ENCODE results near the gene RAP1GDS1.

RAP1GDS1 gene

DNA sequence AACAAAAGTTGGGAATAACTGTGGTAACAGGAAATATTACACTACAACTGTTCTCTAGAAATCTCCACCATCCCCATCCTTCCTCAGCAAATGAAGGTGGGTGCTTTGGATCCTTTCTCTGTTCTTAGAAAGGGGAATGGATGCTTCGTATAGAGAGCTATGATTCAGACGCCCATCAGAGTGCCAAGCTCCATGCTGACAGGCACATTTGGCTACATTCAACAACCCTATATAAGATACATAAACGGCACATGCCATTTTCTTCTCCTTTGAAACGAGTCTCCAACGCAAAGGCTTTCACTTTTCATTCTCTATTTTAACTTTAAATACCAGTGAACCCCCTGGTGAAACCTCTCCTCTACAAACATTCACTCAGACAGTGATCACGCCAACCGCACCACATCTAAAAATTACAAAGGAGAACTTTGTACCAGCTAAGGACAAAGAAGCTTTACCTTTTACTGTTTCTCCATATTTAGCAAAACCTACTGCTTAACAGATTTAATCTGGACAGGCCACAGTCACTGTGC lies 224.7 kb downstream of the RAP1GDS1 start:
- no peak for DNase-seq

DNA sequence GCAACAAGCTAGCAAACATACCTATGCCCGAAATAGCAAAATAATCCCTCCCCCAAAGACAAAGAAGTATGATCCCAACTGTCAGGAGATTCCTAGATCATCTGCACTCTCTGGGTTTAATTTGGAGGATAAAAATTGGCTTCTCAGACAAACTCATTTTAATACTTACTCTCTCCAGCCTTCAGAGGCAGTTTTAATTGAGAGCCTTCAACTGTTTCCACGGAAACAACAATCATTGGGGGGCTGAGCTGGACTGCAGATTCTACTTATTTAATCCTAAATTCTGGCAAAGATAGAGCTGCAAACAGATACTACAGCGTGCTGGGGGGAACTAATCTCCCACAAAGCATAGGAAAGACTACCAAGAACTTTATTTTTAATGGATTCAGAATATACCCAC lies 229.1 kb downstream of the RAP1GDS1 start:
- DNase-seq = no peak

DNA sequence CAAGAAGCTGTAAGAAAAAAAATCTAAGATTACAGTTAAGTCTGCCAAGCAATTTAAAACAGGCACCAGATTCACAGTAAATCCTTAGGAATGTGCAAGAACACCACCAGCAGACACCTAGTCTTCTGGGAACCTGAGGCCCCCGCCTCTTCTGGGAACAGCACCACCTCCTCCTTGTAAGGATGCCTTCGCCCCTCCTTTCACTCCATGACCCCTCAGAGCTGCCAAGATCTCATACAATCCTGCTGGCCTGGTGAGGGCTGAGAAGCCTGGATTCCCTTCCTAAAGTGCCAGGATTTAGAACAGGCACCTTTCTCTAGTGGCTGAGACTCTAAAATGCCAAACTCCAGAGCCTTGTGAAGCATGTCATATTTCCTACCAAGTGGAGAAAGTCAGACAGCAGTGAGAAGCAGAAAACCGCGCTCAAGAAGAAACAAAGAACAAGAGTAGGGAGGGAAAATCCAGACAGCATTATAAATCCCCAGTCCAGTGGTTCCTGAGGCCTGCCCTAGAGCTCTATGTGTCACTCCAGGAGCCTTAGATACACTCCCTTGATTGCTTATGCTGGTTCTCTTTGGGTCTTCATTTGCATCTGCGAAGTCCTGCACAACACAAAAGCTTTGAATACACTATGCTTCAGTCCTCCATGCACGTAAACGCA lies 230.8 kb downstream of the RAP1GDS1 start:
- DNase-seq = no peak

DNA sequence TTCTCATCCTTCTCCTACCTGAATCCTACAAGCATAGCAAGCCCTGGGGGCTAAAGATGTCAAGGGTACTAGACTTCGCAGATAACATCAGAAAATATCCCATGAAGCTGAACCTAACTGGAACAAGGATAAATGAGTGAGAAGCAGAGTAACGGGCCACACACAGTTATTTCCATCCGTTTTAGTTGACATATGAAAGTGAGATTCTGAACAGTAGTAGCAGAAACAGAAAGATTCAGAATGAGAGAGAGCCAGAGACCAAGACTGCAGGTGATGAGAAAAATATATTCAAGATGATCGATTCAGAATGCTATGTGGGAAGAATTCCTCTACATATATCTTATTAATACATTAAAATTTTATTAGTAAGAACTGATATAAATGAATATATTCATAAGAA lies 232.1 kb downstream of the RAP1GDS1 start:
- DNase-seq = no peak

Data from NCI-H187 (cell line).